ENCODE results near the gene FGFR3.

FGFR3 gene

DNA sequence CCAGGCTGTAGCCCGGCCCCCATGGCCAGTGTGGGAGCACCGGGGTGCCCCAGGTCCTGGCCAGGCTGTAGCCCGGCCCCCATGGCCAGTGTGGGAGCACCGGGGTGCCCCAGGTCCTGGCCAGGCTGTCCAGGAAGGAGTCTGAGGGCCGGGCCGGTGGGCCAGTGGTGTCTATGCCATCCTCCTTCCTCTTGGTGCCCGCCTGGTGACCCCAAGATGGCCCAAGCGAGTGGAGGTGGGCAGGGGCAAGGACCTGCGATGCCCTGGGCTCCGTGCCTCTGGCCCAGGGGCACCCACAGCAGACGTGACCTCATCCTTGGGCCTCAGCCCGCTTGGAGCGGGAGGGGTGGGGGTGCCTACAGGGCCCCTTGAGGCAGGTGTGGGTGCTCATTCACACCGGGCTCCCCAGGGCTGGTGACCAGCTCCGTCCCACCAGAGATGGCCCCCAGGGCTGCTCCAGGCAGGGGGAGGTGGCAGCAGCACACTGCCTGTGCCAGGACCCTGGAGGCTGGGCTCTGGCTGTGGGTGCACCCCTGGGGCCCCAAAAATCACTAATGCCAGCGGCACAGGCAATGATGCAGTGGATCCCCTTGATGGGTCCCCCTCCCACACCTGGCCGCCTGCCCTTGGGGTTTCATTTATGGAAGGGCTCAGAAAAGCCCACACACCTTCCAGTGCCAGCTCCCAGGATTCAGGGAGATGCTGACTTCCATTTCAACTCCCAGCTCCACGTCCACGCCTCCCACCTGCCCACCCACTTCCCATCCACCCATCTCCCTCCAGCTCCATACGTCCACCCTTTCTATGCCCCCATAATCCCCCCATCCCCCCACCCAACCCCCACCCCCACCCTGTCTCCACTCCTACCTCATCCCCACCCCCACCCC lies 36.0 kb upstream of the FGFR3 start:
- DNase-seq, result no peak

DNA sequence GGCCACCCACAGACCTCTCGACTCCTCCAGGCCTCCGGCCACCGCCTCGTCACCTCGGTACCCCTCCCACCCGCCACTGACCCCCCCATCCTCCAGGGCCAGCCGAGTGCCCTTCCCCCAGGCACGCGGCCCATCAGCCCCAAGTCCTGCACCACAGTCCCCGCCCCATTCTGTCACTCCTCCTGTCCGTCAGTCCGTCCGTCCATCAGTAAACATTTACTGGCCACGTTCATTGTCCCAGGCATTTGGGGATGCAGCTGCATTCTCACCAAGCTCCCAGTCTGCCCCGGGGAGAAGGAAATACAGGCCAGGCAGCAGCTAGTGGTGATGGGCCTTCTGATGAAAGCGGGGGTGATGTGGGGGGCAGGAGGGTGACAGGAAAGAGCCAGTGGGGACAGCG lies 35.3 kb upstream of the FGFR3 start:
- peak; percentile 57 for DNase-seq

DNA sequence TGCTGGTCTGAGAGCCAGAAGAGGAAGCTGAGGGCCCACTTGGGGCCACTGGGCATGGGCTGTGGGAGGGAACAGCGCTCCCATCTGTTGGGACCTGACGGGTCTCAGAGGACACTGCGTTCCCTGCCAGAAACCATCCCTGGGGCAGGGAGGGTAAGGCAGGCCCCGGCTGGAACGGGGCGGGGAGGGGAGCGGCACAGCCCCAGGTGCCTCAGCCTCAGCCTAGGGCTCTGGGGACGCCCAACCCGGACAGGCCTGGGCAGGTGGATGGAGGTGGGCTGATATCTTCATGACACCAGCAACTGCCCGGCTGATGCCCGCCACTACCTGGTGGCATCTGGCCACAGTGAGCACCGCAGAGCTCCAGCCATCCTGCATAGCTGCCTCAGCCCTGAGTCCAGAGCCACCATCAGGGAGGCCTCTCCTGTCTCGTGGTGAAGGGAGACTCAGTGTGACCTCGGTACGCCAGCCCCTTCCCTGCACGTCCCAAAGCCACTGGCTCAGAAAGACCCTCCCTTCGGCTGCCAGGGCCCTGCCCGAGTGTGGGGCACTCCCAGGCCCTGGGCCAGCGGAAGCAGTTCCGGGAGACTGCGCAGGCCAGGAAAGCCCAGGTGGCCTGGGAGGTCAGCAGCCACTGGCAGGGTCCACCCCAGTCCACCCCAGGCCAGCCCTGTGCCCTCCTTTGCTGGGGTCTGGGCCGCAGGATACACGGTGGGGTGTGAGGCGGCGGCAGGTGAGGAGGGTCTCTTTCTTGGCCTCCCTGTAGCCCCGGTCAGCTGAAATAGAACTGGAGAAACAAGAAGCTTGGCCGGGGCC lies 34.6 kb upstream of the FGFR3 start:
- no peak for DNase-seq

DNA sequence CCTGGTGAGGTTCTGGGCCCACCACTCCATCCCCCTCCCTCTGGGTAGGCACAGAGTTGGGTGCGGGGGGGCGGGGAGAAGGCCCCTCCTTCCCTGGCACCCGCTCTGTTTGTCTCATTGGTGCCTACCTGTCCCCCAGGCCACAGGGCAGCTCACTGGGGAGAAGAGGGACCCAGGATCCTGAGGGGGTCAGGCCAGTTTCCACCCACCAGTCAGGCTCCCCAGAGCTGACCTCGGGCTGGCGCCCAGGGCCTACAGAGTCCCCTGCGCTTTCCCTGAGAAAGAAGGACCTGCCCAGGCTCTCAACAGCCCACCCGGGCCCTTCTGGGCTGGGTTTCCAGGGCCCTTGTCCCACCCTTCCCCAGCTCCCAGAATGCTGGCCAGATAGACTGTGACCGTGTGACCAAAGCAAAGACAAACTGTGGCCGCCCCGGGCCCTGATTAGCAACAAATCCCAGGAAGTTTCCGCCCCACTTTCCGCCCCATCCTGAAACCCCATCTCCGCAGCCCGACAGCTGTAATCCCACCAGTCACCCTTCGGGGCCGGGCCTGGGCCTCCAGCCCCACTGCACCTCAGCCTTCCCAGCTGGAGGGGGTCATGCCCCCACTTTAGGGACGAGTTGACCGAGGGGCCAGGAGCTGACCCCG lies 33.8 kb upstream of the FGFR3 start:
- DNase-seq, result no peak

GRCh38 chr4:1759818-1760223 lies 33.3 kb upstream of the FGFR3 start:
- no peak for DNase-seq

GRCh38 chr4:1760521-1761071 lies 32.5 kb upstream of the FGFR3 start:
- DNase-seq, result no peak

DNA sequence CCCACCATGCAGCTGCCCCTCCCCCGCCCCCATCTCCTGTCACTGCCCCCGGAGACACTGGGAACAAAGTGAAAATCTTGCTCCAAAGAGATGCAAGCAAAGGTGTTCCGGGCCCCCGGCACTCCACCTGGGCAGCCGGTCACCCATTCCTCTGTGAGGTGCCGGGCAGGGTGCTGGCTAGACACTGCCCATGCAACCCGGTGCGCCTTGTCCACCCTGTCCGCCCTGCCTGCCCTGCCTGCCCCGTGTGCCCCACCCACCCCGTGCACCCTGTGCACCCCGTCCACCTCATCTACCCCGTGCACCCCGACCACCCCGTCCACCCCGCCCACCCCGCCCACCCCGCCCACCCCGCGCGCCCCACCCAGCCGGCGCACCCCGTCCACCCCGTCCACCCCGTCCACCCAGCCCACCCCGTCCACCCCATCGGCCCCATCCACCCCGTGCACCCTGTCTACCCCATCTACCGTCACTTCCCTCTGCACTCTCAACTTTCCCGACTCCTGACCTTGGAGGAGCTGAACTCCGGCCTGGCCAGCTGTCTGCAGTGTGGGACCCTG lies 31.9 kb upstream of the FGFR3 start:
- DNase-seq, result peak; percentile 58

DNA sequence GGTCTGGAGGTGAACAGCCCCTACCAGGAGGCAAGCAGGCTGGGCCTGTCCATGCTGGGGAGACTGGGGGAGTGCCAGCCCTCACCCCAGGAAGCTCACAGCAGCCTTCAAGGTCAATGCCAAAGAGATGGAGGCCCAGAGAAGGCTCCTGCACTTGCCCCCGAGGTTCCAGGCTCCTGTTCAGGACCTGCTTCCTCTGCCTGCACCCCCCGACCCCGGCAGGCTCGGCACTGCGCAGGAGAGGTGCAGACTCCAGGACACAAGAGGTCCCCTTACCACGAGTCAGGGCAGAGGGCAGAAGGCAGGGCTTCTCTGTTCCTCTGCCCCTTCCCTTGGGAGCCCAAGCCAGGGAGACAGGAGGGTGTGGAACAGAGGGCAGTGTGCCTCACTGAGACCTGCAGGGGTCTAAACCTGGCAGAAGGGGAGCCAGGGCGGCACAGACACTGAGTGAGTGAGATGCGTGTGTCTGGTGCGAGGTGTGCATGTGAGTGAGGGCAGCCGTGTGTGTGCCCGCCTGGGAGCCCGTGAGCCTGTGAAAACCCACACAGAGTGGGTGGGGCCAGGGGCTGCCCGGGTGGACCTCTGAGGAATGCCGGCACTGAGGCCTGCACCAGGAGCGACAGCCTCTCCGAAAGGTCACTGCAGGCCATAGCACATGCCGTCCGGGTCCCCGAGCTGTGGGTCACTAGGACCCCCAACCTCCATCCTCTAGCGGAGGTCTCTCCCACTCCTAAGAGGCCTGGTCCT lies 30.7 kb upstream of the FGFR3 start:
- no peak for DNase-seq

DNA sequence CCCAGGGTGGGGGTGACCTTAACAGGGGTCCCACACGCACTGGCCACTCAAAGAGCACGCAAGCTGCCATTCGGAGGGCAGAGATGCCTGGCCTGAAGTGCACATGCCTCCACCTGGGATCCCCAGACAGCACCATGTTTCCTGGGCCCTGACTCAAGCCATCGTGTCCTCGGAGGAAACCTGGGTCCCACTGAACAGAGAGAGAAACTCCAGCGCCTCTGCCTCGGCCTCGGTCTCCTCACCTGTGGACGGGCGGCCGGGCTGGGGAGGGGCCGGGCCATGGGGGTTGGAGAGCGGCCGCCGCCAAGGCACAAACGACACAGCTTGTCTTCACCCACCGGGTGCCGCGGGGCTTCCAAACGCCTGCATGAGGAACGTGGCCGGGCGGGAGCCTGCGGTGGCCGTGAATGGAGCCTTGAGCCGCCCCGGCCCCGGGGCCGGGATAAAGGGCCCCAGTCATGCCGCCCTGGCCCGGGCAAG lies 30.0 kb upstream of the FGFR3 start:
- DNase-seq, result peak; percentile 77

DNA sequence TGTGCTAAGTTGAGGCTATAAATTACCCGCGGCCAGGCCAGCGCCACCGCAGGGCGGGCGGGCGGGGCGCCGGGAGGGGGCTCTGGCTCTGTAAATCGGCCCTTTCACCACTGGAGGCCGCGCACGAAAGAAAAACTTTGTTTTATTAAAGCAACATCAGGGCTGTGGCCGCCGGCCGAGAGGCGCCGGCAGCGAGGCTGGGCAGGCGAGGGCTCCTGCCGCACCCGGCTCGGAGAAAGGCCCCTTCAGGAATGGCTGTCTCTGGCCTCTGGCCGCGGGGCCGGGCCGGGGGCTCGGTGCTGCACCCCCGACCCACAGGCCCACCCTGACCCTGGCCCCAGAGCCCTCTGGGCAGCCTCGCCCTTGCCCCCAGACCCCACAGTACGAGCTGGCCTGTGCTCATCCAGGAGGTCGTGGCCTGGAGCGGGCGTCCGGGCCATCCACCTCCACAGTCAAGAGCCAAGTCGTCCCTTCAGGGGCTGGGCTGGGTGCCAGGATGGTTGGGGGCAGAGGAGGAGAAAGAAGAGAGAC lies 29.5 kb upstream of the FGFR3 start:
- no peak for DNase-seq

- DNase-seq, result no peak
These were observed 28.4 kb upstream of the FGFR3 start for GRCh38 chr4:1764670-1765069.

DNA sequence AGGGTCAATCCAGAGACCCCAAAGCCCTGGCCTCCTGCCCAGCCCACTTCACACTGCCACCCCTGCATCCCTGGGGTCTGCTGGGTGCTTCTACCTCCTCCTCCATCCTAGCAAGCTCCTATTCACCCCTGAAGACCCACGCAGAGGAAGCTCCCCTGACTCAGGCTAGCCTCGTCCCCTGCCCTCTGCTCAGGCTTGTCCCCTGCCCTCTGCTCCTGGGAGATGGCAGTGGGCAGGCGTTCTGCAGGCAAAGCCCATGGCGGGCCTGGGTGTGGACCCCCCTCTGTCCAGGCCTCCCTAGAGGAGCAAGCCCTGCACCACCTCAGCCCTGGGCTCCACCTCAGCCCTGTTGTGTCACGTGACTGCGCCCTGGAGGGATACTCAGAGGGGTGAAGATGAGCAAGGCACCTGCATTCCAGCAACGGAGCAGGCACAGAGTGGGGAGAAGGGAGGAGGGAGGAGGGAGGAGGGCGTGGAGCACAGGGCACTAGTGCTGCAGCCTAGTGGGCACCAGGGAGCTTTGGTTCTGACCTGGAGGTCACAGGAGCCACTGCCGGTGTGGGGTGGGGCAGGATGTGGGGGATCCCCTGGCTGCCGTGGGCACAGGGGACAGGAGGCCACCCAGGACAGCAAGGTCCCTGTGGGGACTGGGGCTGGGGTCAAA lies 27.6 kb upstream of the FGFR3 start:
- peak; percentile 44 for DNase-seq

GRCh38 chr4:1766106-1767060 lies 26.7 kb upstream of the FGFR3 start:
- DNase-seq, result peak; percentile 67

GRCh38 chr4:1767061-1767769 lies 25.9 kb upstream of the FGFR3 start:
- DNase-seq, result peak; percentile 58

DNA sequence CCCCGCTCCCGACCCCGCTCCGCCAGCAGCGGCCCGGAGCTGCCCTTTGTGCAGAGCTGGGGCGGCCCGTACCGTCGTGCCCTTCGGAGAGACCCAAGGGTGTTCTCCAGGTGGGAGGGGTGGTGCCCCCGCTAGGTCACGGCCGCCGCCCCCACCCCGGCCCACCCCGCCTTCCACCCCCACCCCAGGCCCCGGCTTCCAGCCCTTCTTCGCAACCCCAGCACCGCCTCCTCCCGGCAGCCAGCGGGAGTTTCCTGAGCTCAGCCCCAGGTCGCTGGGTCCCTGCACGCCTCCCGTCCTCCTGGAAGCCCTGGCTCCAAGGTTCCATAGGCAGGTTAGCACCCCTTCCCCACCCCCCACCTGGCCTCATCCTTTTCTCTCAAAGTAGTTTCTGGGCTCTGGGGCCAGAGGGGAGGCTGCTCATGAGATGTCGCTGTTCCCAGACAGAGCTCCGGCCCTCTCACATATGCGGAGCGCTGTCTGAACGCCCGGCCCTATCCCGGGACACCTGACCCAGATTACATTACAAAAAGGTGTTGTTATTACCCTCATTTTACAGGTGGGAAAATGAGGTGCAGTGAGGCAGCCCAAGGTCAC lies 25.2 kb upstream of the FGFR3 start:
- DNase-seq, result peak; percentile 90

DNA sequence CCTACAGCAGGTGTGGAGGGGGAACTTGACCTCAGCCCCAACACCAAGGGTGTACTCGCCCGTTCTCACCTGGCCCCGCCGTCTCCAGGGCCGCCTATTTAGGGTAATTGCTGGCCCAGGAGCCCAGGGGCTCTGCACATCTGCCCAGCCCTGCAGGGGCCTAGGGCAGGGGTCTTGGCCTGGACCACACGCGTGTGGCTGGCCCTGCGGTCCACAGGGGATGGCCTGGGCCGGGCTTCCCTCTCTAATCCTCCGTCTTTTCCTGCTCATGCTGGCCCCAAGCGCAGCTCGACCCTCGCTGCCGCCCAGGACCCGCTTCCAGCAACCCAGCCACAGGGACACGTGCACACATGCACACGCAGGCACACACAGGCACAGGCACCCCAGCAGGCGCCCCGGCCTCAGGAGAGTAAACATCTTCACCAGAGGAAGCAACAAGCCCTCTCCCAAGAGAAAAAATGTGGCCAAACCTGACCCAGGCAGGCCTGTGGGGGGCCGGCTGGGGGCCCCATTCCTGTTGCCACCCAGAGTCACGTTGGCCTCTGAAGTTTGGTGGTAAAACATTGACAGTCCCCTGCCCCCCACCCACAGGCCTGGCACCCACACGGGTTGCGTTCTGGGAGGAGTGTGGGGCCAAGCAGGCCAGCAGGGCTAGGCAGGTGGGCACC lies 24.6 kb upstream of the FGFR3 start:
- peak; percentile 40 for DNase-seq

DNA sequence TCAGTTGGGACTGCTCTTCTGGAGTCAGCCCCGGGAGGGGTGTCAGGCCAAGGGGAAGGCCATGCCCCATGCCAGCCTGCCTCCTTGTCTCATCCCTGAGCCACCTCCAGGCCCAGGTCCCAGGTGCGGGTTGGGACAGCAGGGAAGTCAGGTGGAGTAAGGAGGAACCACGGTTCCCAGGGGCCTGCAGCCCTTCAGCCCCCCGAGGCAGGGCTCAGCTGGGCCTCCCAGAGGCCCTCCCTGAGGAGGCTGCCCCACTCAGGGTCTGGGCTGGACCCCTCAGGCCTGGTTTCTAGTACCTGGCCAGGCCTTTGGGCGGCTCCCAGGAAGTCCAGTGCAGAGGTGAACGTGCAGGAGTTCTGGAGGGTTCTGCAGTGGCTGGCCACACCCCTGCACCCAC lies 23.4 kb upstream of the FGFR3 start:
- no peak for DNase-seq

GRCh38 chr4:1770245-1770644 lies 22.8 kb upstream of the FGFR3 start:
- no peak for DNase-seq

All from DMS53 (cell line).